Umbilical cord (tissue), 2 donors: ENCODE data around the gene EEF1A1. TPM values are rescaled to one million over a fixed set of nuclear protein-coding genes. Genes with fewer than 3 reads are reported as not detected.
"Not testable (repeated sequence)": the region's sequence is repeated elsewhere in the genome, so short reads cannot be mapped to it uniquely, and the experiment has no call there.

Experiments
- DNase-seq: peaks from one replicate; pipeline ENCODE4 v3.0.0-alpha.2; 2015; ENCODE audit warnings: low spot score
- total RNA-seq: library from RNA; depleted of rRNA; stranded (reverse); fragments of >200 nt; gene quantifications from one replicate; pipeline ENCODE4 v1.2.3, GENCODE V29; 2014; ENCODE audit warnings: low replicate concordance; ENCODE audit not compliant: insufficient read depth

Gene EEF1A1
- 18,956 TPM for total RNA-seq

- peak; percentile 100 for DNase-seq
These were observed at the start of gene EEF1A1 for GRCh38 chr6:73520688-73521350. Gene EEF1A1, minus strand, starts transcription at chr6:73521032. Its CDS starts 1,006 bp downstream, at chr6:73520026.

GRCh38 chr6:73569121-73569520 is 48.3 kb upstream of the EEF1A1 start:
- no peak for DNase-seq

DNA sequence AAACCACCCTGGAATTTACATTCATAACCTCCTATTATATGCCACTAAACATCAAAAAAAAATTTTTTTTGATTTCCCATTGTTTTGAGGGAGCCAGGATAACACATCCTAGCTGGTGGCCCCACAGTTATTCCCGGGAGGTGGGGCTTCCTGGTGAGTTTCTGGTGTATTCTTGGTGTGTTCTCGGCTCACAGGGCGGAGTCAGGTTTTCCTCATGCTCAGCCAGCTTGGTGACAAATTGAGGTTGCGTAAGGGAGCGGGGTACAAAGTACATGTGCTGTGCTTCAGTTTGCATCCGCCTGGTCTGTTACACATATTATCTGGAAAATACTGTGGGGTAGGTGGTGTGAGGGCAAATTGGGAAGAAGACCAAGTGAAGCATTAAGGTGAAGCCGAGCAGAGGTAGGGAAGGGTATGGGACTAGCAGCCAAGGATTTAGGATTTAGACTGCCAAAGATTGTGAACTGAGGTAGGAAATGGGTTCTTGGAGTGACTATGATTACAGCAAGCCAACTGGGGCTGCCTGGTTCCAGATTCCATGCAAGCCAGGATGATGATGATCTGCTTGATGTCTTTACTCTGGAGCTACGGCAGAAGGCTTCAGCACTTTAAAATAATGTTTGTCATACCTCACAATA is 46.2 kb upstream of the EEF1A1 start:
- DNase-seq: peak; percentile 41

GRCh38 chr6:73566486-73566871 is 45.6 kb upstream of the EEF1A1 start:
- not testable (repeated sequence) for DNase-seq

DNA sequence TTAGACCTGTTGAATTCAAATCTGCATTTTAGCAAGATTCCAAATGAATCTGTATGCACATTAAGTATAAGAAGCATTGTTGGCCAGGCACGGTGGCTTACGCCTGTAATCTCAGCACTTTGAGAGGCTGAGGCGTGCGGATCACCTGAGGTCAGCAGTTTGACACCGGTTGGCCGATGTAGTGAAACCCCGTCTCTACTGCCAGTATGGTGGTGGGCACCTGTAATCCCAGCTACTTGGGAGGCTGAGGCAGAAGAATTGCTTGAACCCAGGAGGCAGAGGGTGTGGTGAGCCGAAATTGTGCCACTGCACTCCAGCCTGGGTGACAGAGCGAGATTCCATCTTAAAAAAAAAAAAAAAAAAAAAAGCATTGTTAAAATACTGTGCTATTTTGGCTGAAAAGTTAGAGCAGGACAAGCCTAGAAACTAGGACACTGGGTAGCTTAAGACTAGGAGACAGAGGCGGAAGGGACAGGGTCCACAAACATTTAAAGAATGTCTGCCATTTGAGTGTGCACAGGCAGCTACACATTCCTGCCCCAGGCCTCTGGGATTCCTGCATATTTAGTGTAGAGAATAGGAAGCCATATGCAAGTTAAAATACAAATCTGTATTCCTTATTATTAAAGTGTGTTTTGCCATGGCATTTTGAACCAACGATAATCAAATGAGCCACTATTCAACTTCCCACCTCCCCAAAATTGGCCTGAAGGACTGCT is 45.1 kb upstream of the EEF1A1 start:
- DNase-seq: peak; percentile 46

- no peak for DNase-seq
These were observed 43.9 kb upstream of the EEF1A1 start for GRCh38 chr6:73564578-73565345.

- DNase-seq: no peak
These were observed 41.7 kb upstream of the EEF1A1 start for GRCh38 chr6:73562558-73562957.

DNA sequence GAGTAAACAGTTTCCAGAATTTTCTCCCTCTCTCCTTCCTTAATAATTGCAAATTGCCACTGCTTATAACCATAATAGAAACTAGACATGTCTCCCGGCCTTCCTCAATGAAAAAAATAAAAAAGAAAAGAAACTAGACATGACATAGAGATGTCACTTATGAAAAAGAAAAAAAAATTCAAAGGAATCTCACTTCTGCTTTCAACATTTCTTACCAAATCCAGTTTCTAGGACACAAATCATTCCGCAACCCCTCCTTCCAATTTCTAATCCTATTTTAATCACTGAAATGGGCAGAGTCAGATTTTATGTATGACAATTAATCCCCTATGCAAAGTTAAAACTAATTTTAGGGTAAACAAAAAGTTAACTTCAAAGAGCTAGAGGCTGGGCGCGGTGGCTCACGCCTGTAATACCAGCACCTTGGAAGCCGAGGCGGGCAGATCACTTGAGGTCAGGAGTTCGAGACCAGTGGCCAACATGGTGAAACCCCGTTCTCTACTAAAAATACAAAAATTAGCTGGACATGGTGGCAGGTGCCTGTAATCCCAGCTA is 40.1 kb upstream of the EEF1A1 start:
- no peak for DNase-seq

DNA sequence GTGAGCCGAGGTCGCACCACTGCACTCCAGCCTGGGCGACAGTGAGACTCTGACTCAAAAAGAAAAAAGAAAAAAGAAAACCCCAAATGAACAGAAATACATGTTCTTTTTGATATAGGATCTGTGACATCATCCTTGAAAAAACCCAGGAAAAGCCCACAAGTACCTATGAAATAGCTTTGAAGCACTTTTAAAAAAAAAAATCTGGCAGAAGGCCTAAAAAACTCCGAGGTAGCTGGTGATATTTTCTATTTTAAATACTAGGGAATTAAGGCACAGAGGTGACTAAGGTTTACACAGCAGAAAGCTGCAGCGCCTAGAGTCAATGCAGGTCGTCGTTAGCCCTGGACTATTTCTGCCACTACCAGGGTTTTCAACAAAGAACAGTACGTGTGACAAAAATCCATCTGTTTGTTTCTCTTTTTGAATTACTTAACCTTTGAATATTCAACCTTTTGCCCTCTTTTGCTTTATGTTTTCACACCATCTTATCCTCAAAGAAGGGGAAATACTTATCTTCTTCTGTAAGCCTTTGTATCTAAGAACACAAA is 39.4 kb upstream of the EEF1A1 start:
- DNase-seq: no peak

- DNase-seq: not testable (repeated sequence)
These were observed 38.6 kb upstream of the EEF1A1 start for GRCh38 chr6:73559399-73559794.

GRCh38 chr6:73558624-73559398 is 38.0 kb upstream of the EEF1A1 start:
- no peak for DNase-seq

GRCh38 chr6:73556836-73557235 is 36.0 kb upstream of the EEF1A1 start:
- no peak for DNase-seq

- DNase-seq: not testable (repeated sequence)
These were observed 34.6 kb upstream of the EEF1A1 start for GRCh38 chr6:73555380-73555949.

DNA sequence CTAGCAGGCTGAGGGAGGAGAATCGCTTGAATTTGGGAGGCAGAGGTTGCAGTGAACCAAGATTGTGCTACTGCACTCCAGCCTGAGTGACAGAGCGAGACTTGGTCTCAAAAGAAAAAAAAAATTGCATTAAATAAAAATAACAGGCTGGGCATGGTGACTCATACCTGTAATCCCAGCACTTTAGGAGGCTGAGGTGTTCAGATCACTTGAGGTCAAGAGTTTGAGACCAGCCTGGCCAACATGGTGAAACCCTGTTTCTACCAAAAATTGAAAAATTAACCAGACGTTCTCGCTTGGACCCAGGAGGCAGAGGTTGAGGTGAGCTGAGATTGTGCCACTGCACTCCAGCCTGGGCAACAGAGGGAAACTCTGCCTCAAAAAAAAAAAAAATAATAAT is 30.3 kb upstream of the EEF1A1 start:
- DNase-seq: not testable (repeated sequence)

DNA sequence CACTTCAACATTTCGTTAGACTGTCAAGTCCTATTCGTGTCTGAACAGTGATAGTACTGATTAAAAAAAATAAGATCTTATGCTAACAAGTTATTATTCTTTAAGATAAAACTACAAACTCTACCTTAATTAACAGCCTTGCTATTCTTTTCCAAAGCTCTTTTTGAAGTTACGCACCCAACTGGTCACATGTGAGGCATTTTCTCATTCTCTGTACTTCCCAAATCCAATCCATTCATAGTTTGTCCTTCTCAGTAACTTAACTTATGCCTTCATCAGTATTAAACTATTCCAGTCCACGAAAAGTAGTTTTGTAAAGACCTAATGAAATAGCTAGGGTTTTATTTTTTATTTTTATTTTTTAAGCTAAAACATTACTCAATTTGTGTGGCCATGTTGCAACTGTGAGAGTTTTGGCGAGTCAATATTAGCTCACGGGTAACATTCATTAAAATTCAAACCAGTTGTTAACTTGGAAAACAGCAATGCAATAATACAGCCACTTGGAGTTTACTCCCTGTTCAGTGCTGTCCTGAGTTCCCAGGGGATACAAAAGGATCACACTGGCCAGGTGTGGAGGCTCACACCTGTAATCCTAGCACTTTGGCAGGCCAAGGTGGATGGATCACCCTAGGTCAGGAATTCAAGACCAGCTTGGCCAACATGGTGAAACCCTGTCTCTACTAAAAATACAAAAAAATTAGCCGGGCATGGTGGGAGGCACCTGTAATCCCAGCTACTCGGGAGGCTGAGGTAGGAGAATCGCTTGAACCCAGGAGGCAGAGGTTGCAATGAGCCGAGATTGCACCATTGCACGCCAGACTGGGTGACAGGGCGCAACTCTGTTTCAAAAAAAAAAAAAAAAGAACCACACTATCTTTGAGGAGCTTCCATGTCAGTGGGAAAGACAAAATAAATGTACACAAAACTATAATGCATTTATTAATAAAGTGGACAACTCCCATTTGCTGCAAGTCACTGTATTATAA is 27.9 kb upstream of the EEF1A1 start:
- DNase-seq: no peak

GRCh38 chr6:73547036-73547435 is 26.2 kb upstream of the EEF1A1 start:
- DNase-seq: no peak

- no peak for DNase-seq
These were observed 22.1 kb upstream of the EEF1A1 start for GRCh38 chr6:73542891-73543290.

- DNase-seq: not testable (repeated sequence)
These were observed 21.6 kb upstream of the EEF1A1 start for GRCh38 chr6:73542481-73542880.
